ENCODE data around the gene GLT8D2. TPM values are rescaled to one million over a fixed set of nuclear protein-coding genes. Genes with fewer than 3 reads are reported as not detected.

The GLT8D2 gene
- total and polyA plus RNA-seq, 2 experiments from 2014 or later, result 24.8 to 29.2 TPM

GRCh38 chr12:103952497-103952896, 97.5 kb downstream of the GLT8D2 start:
- H3K27ac ChIP-seq, result no peak overlapping the region
- DNase-seq (ENCODE audit: low spot score), result no peak
- H3K4me1 ChIP-seq (ENCODE audit: insufficient read depth), result peaks cover 11% of the 10 kb centered on the region
- H4K20me1 ChIP-seq (ENCODE audit: insufficient read depth, poor library complexity, severe bottlenecking), result no peaks in the 10 kb centered on the region
- H3K36me3 ChIP-seq (replicated peaks; ENCODE audit: insufficient read depth, low read depth), result peaks cover 2% of the 10 kb centered on the region
- H3K9me3 ChIP-seq (ENCODE audit: low read depth), result no peaks in the 10 kb centered on the region
- H3K79me2 ChIP-seq, result peaks cover 38% of the 10 kb centered on the region
- H3K9me2 ChIP-seq (replicated peaks; ENCODE audit: insufficient read depth), result no peaks in the 10 kb centered on the region
- H3K4me2 ChIP-seq, result no peak overlapping the region
- 3% methylated on average over 1 of the region's 1 CpG for WGBS (ENCODE audit: low lambda C conversion rate, missing lambda C conversion rate)
- H2AFZ ChIP-seq, result no peak overlapping the region
- H3K4me3 ChIP-seq, result no peak overlapping the region
- TF ChIP-seq CTCF (IDR thresholded peaks at IDR 0.05; ENCODE audit: poor library complexity) (no peak), EZH2phosphoT487 (IDR thresholded peaks at IDR 0.05; ENCODE audit: low read depth, severe bottlenecking, unreplicated experiment) (no peak), EZH2 (IDR thresholded peaks at IDR 0.05; ENCODE audit: borderline replicate concordance) (no peak)
- no peaks in the 10 kb centered on the region for H3K27me3 ChIP-seq

GRCh38 chr12:103948746-103949406, 101.1 kb downstream of the GLT8D2 start:
- no peaks in the 10 kb centered on the region for H3K4me1 ChIP-seq (ENCODE audit: insufficient read depth)
- no peak overlapping the region for H3K4me3 ChIP-seq
- H3K36me3 ChIP-seq (replicated peaks; ENCODE audit: insufficient read depth, low read depth), result peaks cover 11% of the 10 kb centered on the region
- peaks cover 25% of the 10 kb centered on the region for H3K79me2 ChIP-seq
- no peak overlapping the region for H3K27ac ChIP-seq
- H3K9me2 ChIP-seq (replicated peaks; ENCODE audit: insufficient read depth), result no peaks in the 10 kb centered on the region
- 79% methylated on average over 13 of the region's 13 CpGs for WGBS (ENCODE audit: low lambda C conversion rate, missing lambda C conversion rate)
- H3K4me2 ChIP-seq, result no peak overlapping the region
- H3K9me3 ChIP-seq (ENCODE audit: low read depth), result no peaks in the 10 kb centered on the region
- H3K27me3 ChIP-seq, result no peaks in the 10 kb centered on the region
- peaks cover 13% of the 10 kb centered on the region for H4K20me1 ChIP-seq (ENCODE audit: insufficient read depth, poor library complexity, severe bottlenecking)
- DNase-seq (ENCODE audit: low spot score), result no peak
- no peak overlapping the region for H2AFZ ChIP-seq
- TF ChIP-seq EZH2 (IDR thresholded peaks at IDR 0.05; ENCODE audit: borderline replicate concordance) (no peak), EZH2phosphoT487 (IDR thresholded peaks at IDR 0.05; ENCODE audit: low read depth, severe bottlenecking, unreplicated experiment) (no peak), CTCF (IDR thresholded peaks at IDR 0.05; ENCODE audit: poor library complexity) (no peak)

- no peak for TF ChIP-seq CTCF (IDR thresholded peaks at IDR 0.05; ENCODE audit: poor library complexity)
- TF ChIP-seq EZH2 (IDR thresholded peaks at IDR 0.05; ENCODE audit: borderline replicate concordance), result no peak
- TF ChIP-seq EZH2phosphoT487 (IDR thresholded peaks at IDR 0.05; ENCODE audit: low read depth, severe bottlenecking, unreplicated experiment), result no peak
- Histone ChIP-seq H3K9me3 (ENCODE audit: low read depth) (no peaks in the 10 kb centered on the region), H4K20me1 (ENCODE audit: insufficient read depth, poor library complexity, severe bottlenecking) (peaks cover 13% of the 10 kb centered on the region), H3K79me2 (peaks cover 20% of the 10 kb centered on the region), H3K4me2 (no peak overlapping the region), H3K4me1 (ENCODE audit: insufficient read depth) (no peaks in the 10 kb centered on the region), H3K27ac (no peak overlapping the region), H3K4me3 (no peak overlapping the region), H3K9me2 (replicated peaks; ENCODE audit: insufficient read depth) (no peaks in the 10 kb centered on the region), H3K27me3 (no peaks in the 10 kb centered on the region), H3K36me3 (replicated peaks; ENCODE audit: insufficient read depth, low read depth) (peaks cover 12% of the 10 kb centered on the region), H2AFZ (no peak overlapping the region)
- 97% methylated on average over 7 of the region's 7 CpGs for WGBS (ENCODE audit: low lambda C conversion rate, missing lambda C conversion rate)
- DNase-seq (ENCODE audit: low spot score), result no peak
Measured at GRCh38 chr12:103947871-103948555, 102.0 kb downstream of the GLT8D2 start.
